Measurements from ENCODE around the gene NUB1.

The NUB1 gene

DNA sequence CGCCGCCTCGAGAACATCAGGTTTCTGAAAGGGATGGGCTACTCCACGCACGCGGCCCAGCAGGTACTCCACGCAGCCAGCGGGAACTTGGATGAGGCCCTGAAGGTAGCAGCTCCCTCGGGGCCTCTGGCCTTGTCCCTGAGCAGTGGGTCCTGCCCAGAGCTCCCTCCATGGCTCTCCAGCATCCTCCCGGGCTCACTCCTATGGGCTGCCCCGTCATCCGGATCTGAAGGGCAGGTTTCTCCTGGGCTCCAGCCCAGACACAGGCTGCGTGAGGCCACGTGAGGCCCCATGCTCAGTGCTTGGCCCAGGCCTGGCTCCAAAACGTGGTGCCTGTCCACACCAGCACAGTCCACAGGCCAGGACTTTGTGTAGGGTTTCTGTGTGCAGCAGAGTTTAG is 32.5 kb downstream of the NUB1 start:
- 91 to 93% methylated on average over 15 of the region's 15 CpGs for WGBS, 2 experiments
- no peak overlapping the region for H3K27ac ChIP-seq (ENCODE audit: insufficient read depth, low read depth, low read length, poor library complexity, severe bottlenecking)
- H3K4me3 ChIP-seq (ENCODE audit: insufficient read depth, low read depth, low read length): no peak overlapping the region
- no peaks in the 10 kb centered on the region for H3K27me3 ChIP-seq (ENCODE audit: control insufficient read depth, insufficient read depth, low read length, poor library complexity, severe bottlenecking)
- H3K36me3 ChIP-seq (ENCODE audit: control insufficient read depth, insufficient read depth, low read length): peaks cover 21% of the 10 kb centered on the region
- no peaks in the 10 kb centered on the region for H3K9me3 ChIP-seq (ENCODE audit: control insufficient read depth, low read length)
- peaks cover 14% of the 10 kb centered on the region for H3K4me1 ChIP-seq (ENCODE audit: control insufficient read depth, insufficient read depth, low read length)

DNA sequence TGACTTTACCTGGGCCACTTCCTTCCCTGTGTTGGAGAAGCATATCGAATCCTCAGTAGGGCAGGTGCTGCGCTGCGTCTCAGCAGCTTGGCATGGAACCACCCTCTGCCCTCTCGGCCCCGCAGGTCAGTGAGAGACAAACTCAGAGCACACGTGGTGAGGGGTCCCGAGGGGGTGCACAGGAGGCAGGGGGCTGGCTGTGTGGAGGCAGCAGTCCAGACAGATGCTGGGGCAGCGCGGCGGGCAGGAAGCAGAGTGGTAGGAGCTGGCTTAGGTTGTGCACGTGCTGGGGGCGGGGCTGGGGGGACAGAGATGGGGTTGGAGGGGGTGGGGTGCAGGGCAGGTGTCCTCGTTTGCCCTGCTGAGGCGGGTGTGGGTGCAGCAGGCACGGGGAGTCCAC is 33.1 kb downstream of the NUB1 start:
- H3K4me1 ChIP-seq (ENCODE audit: control insufficient read depth, insufficient read depth, low read length): peaks cover 14% of the 10 kb centered on the region
- H3K27me3 ChIP-seq (ENCODE audit: control insufficient read depth, insufficient read depth, low read length, poor library complexity, severe bottlenecking): no peaks in the 10 kb centered on the region
- H3K36me3 ChIP-seq (ENCODE audit: control insufficient read depth, insufficient read depth, low read length): peaks cover 21% of the 10 kb centered on the region
- H3K9me3 ChIP-seq (ENCODE audit: control insufficient read depth, low read length): no peaks in the 10 kb centered on the region
- H3K27ac ChIP-seq (ENCODE audit: insufficient read depth, low read depth, low read length, poor library complexity, severe bottlenecking): no peak overlapping the region
- no peak overlapping the region for H3K4me3 ChIP-seq (ENCODE audit: insufficient read depth, low read depth, low read length)
- 92 to 94% methylated on average over 14 to 15 of the region's 15 CpGs for WGBS, 2 experiments

DNA sequence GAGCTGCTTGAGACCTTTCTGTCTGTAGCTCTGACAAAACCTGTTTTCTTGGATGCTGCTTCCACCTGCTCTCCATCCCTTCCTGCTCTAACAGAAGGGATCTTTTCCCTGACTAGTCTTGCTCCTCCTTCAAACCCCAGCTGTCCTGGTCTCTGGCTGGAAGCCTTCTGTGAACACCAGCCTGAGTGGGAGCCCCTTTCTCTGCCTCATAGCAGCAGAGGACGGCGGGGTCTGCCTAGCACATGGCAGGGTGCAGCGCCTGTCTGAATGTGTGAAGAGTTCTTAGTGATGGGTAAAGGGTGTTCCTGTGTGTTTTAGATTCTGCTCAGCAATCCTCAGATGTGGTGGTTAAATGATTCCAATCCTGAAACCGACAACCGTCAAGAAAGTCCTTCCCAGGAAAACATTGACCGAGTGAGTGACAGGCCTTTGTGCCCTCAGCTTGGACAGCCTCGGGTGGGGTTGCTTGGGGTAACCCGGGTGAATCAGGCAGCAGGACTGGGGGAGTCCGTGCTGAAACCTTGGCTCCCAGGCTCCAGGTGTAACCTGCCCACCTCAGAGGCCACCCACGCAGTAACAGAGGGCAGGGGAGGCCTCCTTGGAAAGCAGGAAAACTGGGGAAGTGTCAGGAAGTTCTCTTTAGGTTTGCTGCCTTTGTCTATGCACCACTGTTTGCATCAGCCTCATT is 34.1 kb downstream of the NUB1 start:
- H3K4me3 ChIP-seq (ENCODE audit: insufficient read depth, low read depth, low read length): no peak overlapping the region
- H3K36me3 ChIP-seq (ENCODE audit: control insufficient read depth, insufficient read depth, low read length): peaks cover 21% of the 10 kb centered on the region
- peaks cover 14% of the 10 kb centered on the region for H3K4me1 ChIP-seq (ENCODE audit: control insufficient read depth, insufficient read depth, low read length)
- no peak overlapping the region for H3K27ac ChIP-seq (ENCODE audit: insufficient read depth, low read depth, low read length, poor library complexity, severe bottlenecking)
- peaks cover under 1% of the 10 kb centered on the region for H3K27me3 ChIP-seq (ENCODE audit: control insufficient read depth, insufficient read depth, low read length, poor library complexity, severe bottlenecking)
- H3K9me3 ChIP-seq (ENCODE audit: control insufficient read depth, low read length): no peaks in the 10 kb centered on the region
- WGBS, 2 experiments: 89% methylated on average over 10 of the region's 10 CpGs

DNA sequence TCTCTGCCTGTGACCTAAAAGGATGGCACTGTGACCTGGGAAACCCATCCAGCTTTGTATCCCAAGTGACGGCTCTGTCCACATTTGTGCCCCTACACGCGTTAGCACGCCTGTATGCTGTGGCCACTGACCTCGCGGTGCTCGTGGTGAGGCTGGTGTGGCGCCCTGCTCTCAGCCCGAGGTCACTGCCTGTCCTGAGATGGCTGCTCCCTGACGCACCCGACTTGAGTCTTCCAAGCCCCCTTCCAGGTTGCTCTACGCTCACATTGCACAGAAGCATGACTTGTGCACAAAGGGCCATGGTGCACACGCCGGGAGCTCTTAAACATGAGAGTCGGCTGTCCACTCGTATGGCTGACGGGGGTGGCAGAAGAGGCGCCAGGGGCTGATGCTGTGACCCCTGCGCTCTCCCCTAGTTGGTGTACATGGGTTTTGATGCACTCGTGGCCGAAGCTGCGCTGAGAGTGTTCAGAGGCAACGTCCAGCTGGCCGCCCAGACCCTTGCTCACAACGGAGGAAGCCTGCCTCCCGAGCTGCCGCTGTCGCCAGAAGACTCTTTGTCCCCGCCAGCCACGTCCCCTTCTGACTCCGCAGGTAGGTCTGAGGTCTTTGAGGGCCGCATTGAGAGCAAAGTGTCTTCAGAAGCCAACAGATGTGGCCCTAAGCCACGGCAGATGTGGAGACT is 34.7 kb downstream of the NUB1 start:
- H3K27me3 ChIP-seq (ENCODE audit: control insufficient read depth, insufficient read depth, low read length, poor library complexity, severe bottlenecking): peaks cover 8% of the 10 kb centered on the region
- H3K36me3 ChIP-seq (ENCODE audit: control insufficient read depth, insufficient read depth, low read length): peaks cover 21% of the 10 kb centered on the region
- WGBS, 2 experiments: 96% methylated on average over 33 of the region's 33 CpGs
- H3K4me3 ChIP-seq (ENCODE audit: insufficient read depth, low read depth, low read length): no peak overlapping the region
- H3K27ac ChIP-seq (ENCODE audit: insufficient read depth, low read depth, low read length, poor library complexity, severe bottlenecking): no peak overlapping the region
- no peaks in the 10 kb centered on the region for H3K9me3 ChIP-seq (ENCODE audit: control insufficient read depth, low read length)
- H3K4me1 ChIP-seq (ENCODE audit: control insufficient read depth, insufficient read depth, low read length): peaks cover 17% of the 10 kb centered on the region

DNA sequence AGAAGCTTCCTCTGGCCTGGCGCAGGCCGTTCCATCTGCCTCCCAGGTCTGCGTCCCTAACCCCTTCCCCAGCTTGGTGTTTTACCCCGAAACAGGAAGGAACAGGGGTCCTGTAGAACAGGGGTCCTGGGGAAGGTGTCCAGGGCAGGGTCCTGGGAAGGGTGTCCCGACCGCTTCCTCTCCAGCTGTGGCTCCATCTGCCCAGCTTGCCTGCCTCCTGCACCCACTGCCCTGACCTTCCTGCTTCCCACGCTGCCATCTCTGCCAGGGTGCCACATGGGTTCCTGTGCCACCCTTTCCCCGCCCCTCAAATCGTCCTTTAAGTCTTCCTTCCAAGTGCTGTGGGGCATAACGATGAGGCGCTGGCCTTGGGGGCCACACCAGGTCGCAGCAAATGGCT is 35.8 kb downstream of the NUB1 start:
- H3K27me3 ChIP-seq (ENCODE audit: control insufficient read depth, insufficient read depth, low read length, poor library complexity, severe bottlenecking): peaks cover 18% of the 10 kb centered on the region
- peaks cover 16% of the 10 kb centered on the region for H3K4me1 ChIP-seq (ENCODE audit: control insufficient read depth, insufficient read depth, low read length)
- whole genome bisulfite sequencing, 2 experiments: 86 to 87% methylated on average over 12 of the region's 12 CpGs
- no peak overlapping the region for H3K4me3 ChIP-seq (ENCODE audit: insufficient read depth, low read depth, low read length)
- peaks cover 21% of the 10 kb centered on the region for H3K36me3 ChIP-seq (ENCODE audit: control insufficient read depth, insufficient read depth, low read length)
- H3K27ac ChIP-seq (ENCODE audit: insufficient read depth, low read depth, low read length, poor library complexity, severe bottlenecking): no peak overlapping the region
- no peaks in the 10 kb centered on the region for H3K9me3 ChIP-seq (ENCODE audit: control insufficient read depth, low read length)

DNA sequence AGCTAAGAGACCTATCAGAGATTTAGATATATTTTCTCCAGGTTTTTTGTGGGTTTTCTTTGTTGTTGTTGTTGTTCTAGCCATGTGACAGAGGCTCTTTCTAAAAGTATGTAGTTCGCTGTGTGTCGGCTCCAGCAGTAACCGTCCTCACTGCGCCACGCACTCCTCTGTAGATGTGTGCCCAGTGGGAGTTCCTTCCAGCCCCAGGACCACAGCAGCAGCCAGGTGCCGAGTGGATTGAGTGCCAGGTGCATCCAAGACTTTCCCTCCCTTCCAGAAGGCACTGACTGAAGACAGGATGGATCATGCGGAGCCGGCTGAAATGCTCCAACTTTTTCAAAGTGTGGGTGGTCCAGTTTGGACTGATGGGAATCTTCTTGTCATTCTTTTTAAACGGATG is 36.4 kb downstream of the NUB1 start:
- Histone ChIP-seq H3K27me3 (ENCODE audit: control insufficient read depth, insufficient read depth, low read length, poor library complexity, severe bottlenecking) (peaks cover 24% of the 10 kb centered on the region), H3K36me3 (ENCODE audit: control insufficient read depth, insufficient read depth, low read length) (peaks cover 21% of the 10 kb centered on the region)
- 93 to 95% methylated on average over 8 to 9 of the region's 9 CpGs for WGBS, 2 experiments

DNA sequence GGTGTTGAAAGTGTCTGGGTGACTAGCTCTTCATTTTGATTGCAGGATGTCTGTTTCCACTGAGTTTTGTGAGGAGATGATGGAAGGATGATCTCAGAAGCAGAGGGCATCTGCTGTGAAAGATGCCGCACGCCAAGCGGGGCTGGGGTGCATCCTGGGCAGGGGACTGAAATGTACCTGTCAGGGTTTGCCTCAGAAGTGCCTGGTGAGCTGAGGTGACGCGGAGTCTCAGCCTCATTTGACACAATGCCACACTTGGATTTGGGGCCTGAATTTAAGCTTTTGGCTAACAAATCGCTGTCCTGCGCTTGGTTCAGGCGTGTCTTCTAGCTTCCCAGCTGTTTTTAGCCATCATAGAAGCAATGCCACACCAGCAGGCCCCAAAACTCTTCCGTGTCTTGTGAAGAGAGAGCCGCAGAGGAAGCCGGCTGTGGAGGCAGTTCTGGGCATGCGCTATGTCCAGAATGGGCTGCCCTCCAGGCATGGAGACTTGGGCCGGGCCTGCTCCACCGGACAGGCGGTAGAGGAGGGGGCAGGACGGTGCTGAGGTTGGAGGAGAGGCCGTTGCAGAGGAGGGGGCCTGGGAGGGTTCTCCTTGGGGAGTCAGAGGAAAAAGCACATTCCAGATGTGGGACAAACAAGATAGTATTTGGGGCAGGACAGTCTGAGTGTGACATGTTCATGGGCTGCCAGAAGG is 37.0 kb downstream of the NUB1 start:
- peaks cover 30% of the 10 kb centered on the region for H3K27me3 ChIP-seq (ENCODE audit: control insufficient read depth, insufficient read depth, low read length, poor library complexity, severe bottlenecking)
- peaks cover 19% of the 10 kb centered on the region for H3K36me3 ChIP-seq (ENCODE audit: control insufficient read depth, insufficient read depth, low read length)
- WGBS, 2 experiments: 95 to 97% methylated on average over 17 of the region's 17 CpGs
- no peak overlapping the region for H3K4me3 ChIP-seq (ENCODE audit: insufficient read depth, low read depth, low read length)
- H3K4me1 ChIP-seq (ENCODE audit: control insufficient read depth, insufficient read depth, low read length): peaks cover 4% of the 10 kb centered on the region
- H3K27ac ChIP-seq (ENCODE audit: insufficient read depth, low read depth, low read length, poor library complexity, severe bottlenecking): no peak overlapping the region
- no peaks in the 10 kb centered on the region for H3K9me3 ChIP-seq (ENCODE audit: control insufficient read depth, low read length)

More for the DNA sequence above, 36.4 kb downstream of the NUB1 start:
- Histone ChIP-seq H3K27ac (ENCODE audit: insufficient read depth, low read depth, low read length, poor library complexity, severe bottlenecking) (no peak overlapping the region), H3K4me1 (ENCODE audit: control insufficient read depth, insufficient read depth, low read length) (peaks cover 10% of the 10 kb centered on the region), H3K4me3 (ENCODE audit: insufficient read depth, low read depth, low read length) (no peak overlapping the region), H3K9me3 (ENCODE audit: control insufficient read depth, low read length) (no peaks in the 10 kb centered on the region)

DNA sequence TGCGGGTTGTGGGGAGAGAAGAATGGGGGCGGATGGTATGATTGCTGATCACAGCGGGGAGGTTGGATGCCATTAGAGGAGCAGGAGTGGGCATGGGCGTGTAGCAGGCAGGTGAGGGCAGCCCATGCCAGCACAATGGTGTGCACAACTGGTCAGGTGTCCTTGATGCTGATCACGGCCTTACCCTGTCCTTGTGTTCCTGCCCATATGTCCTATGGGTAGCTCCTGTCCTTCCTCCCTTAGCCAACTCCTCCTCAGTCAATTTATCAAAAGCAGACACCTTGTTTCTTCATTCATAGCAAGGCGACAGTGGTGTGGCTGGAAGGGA is 37.5 kb downstream of the NUB1 start:
- Histone ChIP-seq H3K27me3 (ENCODE audit: control insufficient read depth, insufficient read depth, low read length, poor library complexity, severe bottlenecking) (peaks cover 36% of the 10 kb centered on the region), H3K27ac (ENCODE audit: insufficient read depth, low read depth, low read length, poor library complexity, severe bottlenecking) (no peak overlapping the region), H3K36me3 (ENCODE audit: control insufficient read depth, insufficient read depth, low read length) (peaks cover 18% of the 10 kb centered on the region), H3K9me3 (ENCODE audit: control insufficient read depth, low read length) (no peaks in the 10 kb centered on the region), H3K4me3 (ENCODE audit: insufficient read depth, low read depth, low read length) (no peak overlapping the region), H3K4me1 (ENCODE audit: control insufficient read depth, insufficient read depth, low read length) (peaks cover 4% of the 10 kb centered on the region)
- WGBS, 2 experiments: 93 to 96% methylated on average over 6 of the region's 6 CpGs

DNA sequence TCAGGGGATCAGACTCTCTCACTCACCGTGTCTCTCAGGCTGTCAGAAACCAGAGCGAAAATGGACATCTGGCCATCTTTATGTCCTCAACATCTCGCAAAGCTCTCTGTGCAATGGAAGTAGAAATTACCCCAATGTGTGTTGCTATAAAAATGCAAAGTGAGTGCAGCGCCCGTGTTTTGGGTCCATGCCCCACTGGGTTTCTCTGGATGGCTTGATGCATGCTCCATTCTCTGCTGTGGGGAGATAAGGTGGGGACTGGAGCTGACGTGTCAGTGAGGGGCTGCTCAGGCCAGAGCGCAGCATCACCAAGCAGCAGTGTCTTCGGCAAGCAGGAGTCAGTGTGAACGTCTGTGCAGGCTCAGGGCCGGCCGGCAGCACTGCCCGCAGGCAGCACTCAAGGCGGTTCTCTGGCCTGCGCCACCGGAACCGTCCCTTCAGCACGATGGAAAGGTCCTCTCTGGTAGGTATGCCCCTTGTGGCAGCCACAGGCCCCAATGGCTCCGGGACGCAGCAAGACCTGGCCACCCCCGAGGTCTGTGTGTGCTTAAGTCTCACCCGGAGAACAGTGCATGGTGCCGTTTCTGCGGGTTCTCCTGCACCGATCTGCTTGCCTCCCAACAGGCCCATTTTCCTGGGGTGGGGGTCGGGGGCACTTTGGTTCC is 38.1 kb downstream of the NUB1 start:
- WGBS, 2 experiments: 89 to 90% methylated on average over 25 of the region's 25 CpGs
- Histone ChIP-seq H3K27me3 (ENCODE audit: control insufficient read depth, insufficient read depth, low read length, poor library complexity, severe bottlenecking) (peaks cover 40% of the 10 kb centered on the region), H3K36me3 (ENCODE audit: control insufficient read depth, insufficient read depth, low read length) (peaks cover 18% of the 10 kb centered on the region), H3K4me3 (ENCODE audit: insufficient read depth, low read depth, low read length) (no peak overlapping the region), H3K4me1 (ENCODE audit: control insufficient read depth, insufficient read depth, low read length) (peaks cover 4% of the 10 kb centered on the region), H3K9me3 (ENCODE audit: control insufficient read depth, low read length) (no peaks in the 10 kb centered on the region), H3K27ac (ENCODE audit: insufficient read depth, low read depth, low read length, poor library complexity, severe bottlenecking) (no peak overlapping the region)
